SK-MEL-5 (cell line): ENCODE measurements around the gene KCNIP1. TPM values are rescaled to one million over a fixed set of nuclear protein-coding genes. Genes with fewer than 3 reads are reported as not detected.

ENCODE experiments used
- DNase-seq: peaks from one replicate; pipeline ENCODE4 v3.0.0-alpha.2; 2016; ENCODE audit warnings: low read depth, low spot score
- in situ Hi-C: cut with HindIII; loops from 2 replicates; pipeline ENCODE4 v1.10.0; 2016; ENCODE audit warnings: low sequenced_read_pairs, high pct_unique_total_duplicates, low pct_unique_long_range_greater_than_20kb
- total RNA-seq: library from RNA; depleted of rRNA; stranded (reverse); fragments of >200 nt; shearing (Covaris generic); gene quantifications from 2 replicates; pipeline ENCODE4 v1.2.3, GENCODE V29; 2014

KCNIP1 gene
- total RNA-seq, 1 experiment from 2014 or later: not detected

GRCh38 chr5:170597109-170597751, 93.4 kb downstream of the KCNIP1 start:
- peak; percentile 64 for DNase-seq
- in situ Hi-C loops: no loop called here

GRCh38 chr5:170597872-170598271, 94.1 kb downstream of the KCNIP1 start:
- in situ Hi-C loops: no loop called here
- no peak for DNase-seq

- peak; percentile 32 for DNase-seq
- in situ Hi-C loops: no loop called here
Observed at GRCh38 chr5:170599756-170600155, 95.9 kb downstream of the KCNIP1 start.

GRCh38 chr5:170601619-170602018, 97.8 kb downstream of the KCNIP1 start:
- DNase-seq: no peak
- in situ Hi-C loops: no loop called here

- in situ Hi-C loops: no loop called here
- DNase-seq: no peak
Observed at GRCh38 chr5:170603109-170603508, 99.3 kb downstream of the KCNIP1 start.

- DNase-seq: peak; percentile 66
- in situ Hi-C loops: no loop called here
Observed at GRCh38 chr5:170603578-170604565, 100.1 kb downstream of the KCNIP1 start.

GRCh38 chr5:170606941-170607340, 103.1 kb downstream of the KCNIP1 start:
- in situ Hi-C loops: no loop called here
- DNase-seq: no peak

- DNase-seq: no peak
- in situ Hi-C loops: no loop called here
Observed at GRCh38 chr5:170611449-170612090, 107.8 kb downstream of the KCNIP1 start.

- DNase-seq: no peak
- in situ Hi-C loops: no loop called here
Observed at GRCh38 chr5:170612256-170612678, 108.4 kb downstream of the KCNIP1 start.

- in situ Hi-C loops: no loop called here
- no peak for DNase-seq
Observed at GRCh38 chr5:170614065-170614490, 110.3 kb downstream of the KCNIP1 start.

GRCh38 chr5:170614720-170615119, 110.9 kb downstream of the KCNIP1 start:
- in situ Hi-C loops: no loop called here
- no peak for DNase-seq

GRCh38 chr5:170617533-170618490, 114.0 kb downstream of the KCNIP1 start:
- DNase-seq: peak; percentile 44
- in situ Hi-C loops: no loop called here

GRCh38 chr5:170619869-170620268, 116.0 kb downstream of the KCNIP1 start:
- no peak for DNase-seq
- in situ Hi-C loops: no loop called here

GRCh38 chr5:170622933-170623332, 119.1 kb downstream of the KCNIP1 start:
- DNase-seq: no peak
- in situ Hi-C loops: no loop called here

- in situ Hi-C loops: no loop called here
- peak; percentile 71 for DNase-seq
Observed at GRCh38 chr5:170623576-170624181, 119.9 kb downstream of the KCNIP1 start.

- in situ Hi-C loops: no loop called here
- DNase-seq: no peak
Observed at GRCh38 chr5:170625221-170626165, 121.7 kb downstream of the KCNIP1 start.
